ENCODE data around the gene LBR.

- TF ChIP-seq CTCF (IDR thresholded peaks at IDR 0.05) (no peak), POLR2A (IDR thresholded peaks at IDR 0.05) (no peak)
Observed at GRCh38 chr1:225362805-225363204, 65.0 kb downstream of the LBR start.

Measured in heart left ventricle (tissue), 13 donors.